Measurements from ENCODE around the gene BAMBI. TPM values are rescaled to one million over a fixed set of nuclear protein-coding genes. Genes with fewer than 3 reads are reported as not detected.

The BAMBI gene
- total RNA-seq, 2 experiments from 2014 or later = 2.5 to 2.9 TPM

GRCh38 chr10:28687683-28688001 is 10.3 kb downstream of the BAMBI start:
- Histone ChIP-seq H3K9me3 (ENCODE audit: control insufficient read depth in 1 of 2, insufficient read depth in 1 of 2, low read length in 2 of 2) (no peaks in the 10 kb centered on the region), H3K27ac (ENCODE audit: low read depth in 1 of 2, low read length in 2 of 2) (no peak overlapping the region), H3K27me3 (ENCODE audit: control insufficient read depth in 1 of 2, insufficient read depth in 2 of 2, low read length in 2 of 2) (peaks cover 7 to 28% of the 10 kb centered on the region in 2 experiments), H3K36me3 (ENCODE audit: insufficient read depth, low read length) (no peaks in the 10 kb centered on the region), H3K4me1 (ENCODE audit: insufficient read depth, low read length) (no peaks in the 10 kb centered on the region), H3K4me3 (ENCODE audit: low read length) (no peak overlapping the region)
- Mint-ChIP-seq H3K9me3 (no peaks in the 10 kb centered on the region), H3K27ac (no peak overlapping the region), H3K4me1 (ENCODE audit: low read depth) (no peaks in the 10 kb centered on the region), H3K4me3 (no peak overlapping the region), H3K27me3 (peaks cover 67% of the 10 kb centered on the region), H3K36me3 (ENCODE audit: low read depth) (no peaks in the 10 kb centered on the region)
- intact Hi-C loops (cut with DNase I, micrococcal nuclease) = no loop called here
- ATAC-seq (ENCODE audit: poor library complexity) = no peak
- DNase-seq = no peak
- CTCF ChIA-PET = interaction anchor here (0.7 kb wide), 1 partner anchor 24 kb away, joined by 3 read pairs; no protein-coding TSS in a partner anchor
- TF ChIP-seq, protein P1, sequence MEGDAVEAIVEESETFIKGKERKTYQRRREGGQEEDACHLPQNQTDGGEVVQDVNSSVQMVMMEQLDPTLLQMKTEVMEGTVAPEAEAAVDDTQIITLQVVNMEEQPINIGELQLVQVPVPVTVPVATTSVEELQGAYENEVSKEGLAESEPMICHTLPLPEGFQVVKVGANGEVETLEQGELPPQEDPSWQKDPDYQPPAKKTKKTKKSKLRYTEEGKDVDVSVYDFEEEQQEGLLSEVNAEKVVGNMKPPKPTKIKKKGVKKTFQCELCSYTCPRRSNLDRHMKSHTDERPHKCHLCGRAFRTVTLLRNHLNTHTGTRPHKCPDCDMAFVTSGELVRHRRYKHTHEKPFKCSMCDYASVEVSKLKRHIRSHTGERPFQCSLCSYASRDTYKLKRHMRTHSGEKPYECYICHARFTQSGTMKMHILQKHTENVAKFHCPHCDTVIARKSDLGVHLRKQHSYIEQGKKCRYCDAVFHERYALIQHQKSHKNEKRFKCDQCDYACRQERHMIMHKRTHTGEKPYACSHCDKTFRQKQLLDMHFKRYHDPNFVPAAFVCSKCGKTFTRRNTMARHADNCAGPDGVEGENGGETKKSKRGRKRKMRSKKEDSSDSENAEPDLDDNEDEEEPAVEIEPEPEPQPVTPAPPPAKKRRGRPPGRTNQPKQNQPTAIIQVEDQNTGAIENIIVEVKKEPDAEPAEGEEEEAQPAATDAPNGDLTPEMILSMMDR (IDR thresholded peaks at IDR 0.05) = no peak
- POLR2A ChIA-PET = no interaction called here

- Mint-ChIP-seq H3K36me3 (ENCODE audit: low read depth) (no peaks in the 10 kb centered on the region), H3K4me3 (no peak overlapping the region), H3K27me3 (peaks cover 57% of the 10 kb centered on the region), H3K9me3 (no peaks in the 10 kb centered on the region), H3K4me1 (ENCODE audit: low read depth) (no peaks in the 10 kb centered on the region), H3K27ac (no peak overlapping the region)
- Histone ChIP-seq H3K9me3 (ENCODE audit: control insufficient read depth in 1 of 2, insufficient read depth in 1 of 2, low read length in 2 of 2) (no peaks in the 10 kb centered on the region), H3K27me3 (ENCODE audit: control insufficient read depth in 1 of 2, insufficient read depth in 2 of 2, low read length in 2 of 2) (peaks cover 0 to 19% of the 10 kb centered on the region in 2 experiments), H3K27ac (ENCODE audit: low read depth in 1 of 2, low read length in 2 of 2) (no peak overlapping the region), H3K36me3 (ENCODE audit: insufficient read depth, low read length) (no peaks in the 10 kb centered on the region), H3K4me1 (ENCODE audit: insufficient read depth, low read length) (no peaks in the 10 kb centered on the region), H3K4me3 (ENCODE audit: low read length) (no peak overlapping the region)
- TF ChIP-seq, protein P1 (IDR thresholded peaks at IDR 0.05) = no peak
- intact Hi-C loops (cut with DNase I, micrococcal nuclease) = no loop called here
- DNase-seq = no peak
- no peak for ATAC-seq (ENCODE audit: poor library complexity)
- CTCF ChIA-PET = interaction anchor here (1.2 kb wide), 1 partner anchor 27 kb away, joined by 3 read pairs; no protein-coding TSS in a partner anchor
- POLR2A ChIA-PET = no interaction called here
Measured at GRCh38 chr10:28690545-28690944, 13.2 kb downstream of the BAMBI start.

- CTCF ChIA-PET = interaction anchor here (1.2 kb wide), 1 partner anchor 27 kb away, joined by 3 read pairs; no protein-coding TSS in a partner anchor
- TF ChIP-seq, protein P1 (IDR thresholded peaks at IDR 0.05) = no peak
Measured at GRCh38 chr10:28691187-28691694, 13.9 kb downstream of the BAMBI start.

More at GRCh38 chr10:28691187-28691694, 13.9 kb downstream of the BAMBI start:
- Histone ChIP-seq H3K4me3 (ENCODE audit: low read length) (no peak overlapping the region), H3K27me3 (ENCODE audit: control insufficient read depth in 1 of 2, insufficient read depth in 2 of 2, low read length in 2 of 2) (peaks cover 0 to 17% of the 10 kb centered on the region in 2 experiments), H3K36me3 (ENCODE audit: insufficient read depth, low read length) (no peaks in the 10 kb centered on the region), H3K27ac (ENCODE audit: low read depth in 1 of 2, low read length in 2 of 2) (no peak overlapping the region), H3K4me1 (ENCODE audit: insufficient read depth, low read length) (no peaks in the 10 kb centered on the region), H3K9me3 (ENCODE audit: control insufficient read depth in 1 of 2, insufficient read depth in 1 of 2, low read length in 2 of 2) (no peaks in the 10 kb centered on the region)
- DNase-seq (no peak), ATAC-seq (ENCODE audit: poor library complexity) (no peak)
- Mint-ChIP-seq H3K9me3 (no peaks in the 10 kb centered on the region), H3K36me3 (ENCODE audit: low read depth) (no peaks in the 10 kb centered on the region), H3K27me3 (peaks cover 50% of the 10 kb centered on the region), H3K27ac (no peak overlapping the region), H3K4me1 (ENCODE audit: low read depth) (no peaks in the 10 kb centered on the region), H3K4me3 (no peak overlapping the region)
- intact Hi-C loops (cut with DNase I, micrococcal nuclease) = no loop called here
- POLR2A ChIA-PET = no interaction called here
